GM21576 (cell line): ENCODE results near the gene ZDHHC18.
"Not testable (repeated sequence)": the region's sequence is repeated elsewhere in the genome, so short reads cannot be mapped to it uniquely, and the experiment has no call there.

Experiments used
- ATAC-seq: cut with Tn5 transposase; IDR thresholded peaks from one replicate; pipeline ENCODE4 v1.9.1; 2021; ENCODE audit warnings: mild to moderate bottlenecking, moderate library complexity; ENCODE audit not compliant: unreplicated experiment

Gene ZDHHC18

DNA sequence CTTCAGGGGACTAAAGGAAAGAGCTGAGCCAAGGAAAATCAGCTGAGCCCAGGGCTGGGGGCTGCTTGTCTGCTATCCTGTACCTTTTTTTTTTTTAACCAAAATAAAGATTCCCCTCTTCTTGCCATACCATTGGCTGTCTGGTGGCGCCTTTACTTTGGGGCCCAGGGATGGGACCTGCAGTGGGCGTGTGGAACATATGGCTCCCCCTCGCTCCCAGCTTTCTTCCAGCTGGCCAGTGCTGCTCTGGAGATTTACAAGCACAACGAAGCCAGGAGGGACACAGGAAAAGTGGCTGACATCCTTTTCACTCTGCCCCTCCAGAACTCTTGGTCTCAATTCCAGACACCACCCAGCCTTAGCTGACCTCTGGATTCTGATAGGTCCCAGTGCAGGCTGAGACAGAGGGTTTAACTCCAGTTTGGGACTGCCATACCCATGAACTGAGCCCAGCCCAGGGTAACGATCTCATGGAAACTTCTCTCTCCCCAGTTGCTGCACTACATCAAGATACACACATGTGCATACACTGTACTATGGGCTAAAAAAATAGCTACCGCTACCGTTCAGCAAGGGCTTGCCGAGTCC, 31.1 kb downstream of the ZDHHC18 start:
- ATAC-seq, result no peak

- ATAC-seq, result no peak
Measured at GRCh38 chr1:26858160-26858559, 31.7 kb downstream of the ZDHHC18 start.

DNA sequence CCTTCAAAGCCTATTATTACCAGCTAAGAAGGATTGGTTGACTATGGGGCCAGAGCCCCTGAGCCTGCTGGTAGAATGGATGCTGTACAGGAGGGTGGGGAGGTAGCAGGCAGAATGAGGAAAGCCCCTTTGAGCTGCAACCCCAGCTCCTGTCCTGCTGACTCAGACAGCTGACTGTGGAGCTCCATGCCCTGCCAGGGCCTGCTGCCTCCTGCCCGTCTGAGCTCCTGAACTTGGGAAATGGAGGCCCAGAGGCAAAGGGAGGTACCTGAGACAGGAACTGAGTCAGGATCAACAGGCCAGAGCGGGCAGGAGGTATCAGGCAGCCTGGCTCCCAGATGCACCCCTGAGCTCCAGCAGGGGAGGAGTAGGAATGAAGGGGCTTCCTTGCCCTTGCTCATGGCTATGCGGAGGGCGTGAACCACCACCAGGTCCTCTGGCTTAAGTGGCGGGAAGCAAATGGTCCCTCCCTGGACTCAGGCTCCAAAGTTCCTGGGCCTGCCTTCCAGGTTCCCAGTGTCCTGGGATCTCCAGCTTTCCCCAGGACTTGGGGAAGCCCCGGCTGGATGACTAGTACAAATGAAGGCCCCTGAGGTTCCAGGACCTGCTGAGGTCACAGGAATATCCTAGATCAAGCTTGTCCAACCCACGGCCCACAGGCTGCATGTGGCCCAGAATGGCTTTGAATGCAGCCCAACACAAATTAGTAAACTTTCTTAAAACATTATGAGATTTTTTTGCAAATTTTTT, 32.6 kb downstream of the ZDHHC18 start:
- ATAC-seq, result no peak

- ATAC-seq, result no peak
Measured at GRCh38 chr1:26861286-26861701, 34.8 kb downstream of the ZDHHC18 start.

- ATAC-seq, result no peak
Measured at GRCh38 chr1:26861889-26862378, 35.4 kb downstream of the ZDHHC18 start.

DNA sequence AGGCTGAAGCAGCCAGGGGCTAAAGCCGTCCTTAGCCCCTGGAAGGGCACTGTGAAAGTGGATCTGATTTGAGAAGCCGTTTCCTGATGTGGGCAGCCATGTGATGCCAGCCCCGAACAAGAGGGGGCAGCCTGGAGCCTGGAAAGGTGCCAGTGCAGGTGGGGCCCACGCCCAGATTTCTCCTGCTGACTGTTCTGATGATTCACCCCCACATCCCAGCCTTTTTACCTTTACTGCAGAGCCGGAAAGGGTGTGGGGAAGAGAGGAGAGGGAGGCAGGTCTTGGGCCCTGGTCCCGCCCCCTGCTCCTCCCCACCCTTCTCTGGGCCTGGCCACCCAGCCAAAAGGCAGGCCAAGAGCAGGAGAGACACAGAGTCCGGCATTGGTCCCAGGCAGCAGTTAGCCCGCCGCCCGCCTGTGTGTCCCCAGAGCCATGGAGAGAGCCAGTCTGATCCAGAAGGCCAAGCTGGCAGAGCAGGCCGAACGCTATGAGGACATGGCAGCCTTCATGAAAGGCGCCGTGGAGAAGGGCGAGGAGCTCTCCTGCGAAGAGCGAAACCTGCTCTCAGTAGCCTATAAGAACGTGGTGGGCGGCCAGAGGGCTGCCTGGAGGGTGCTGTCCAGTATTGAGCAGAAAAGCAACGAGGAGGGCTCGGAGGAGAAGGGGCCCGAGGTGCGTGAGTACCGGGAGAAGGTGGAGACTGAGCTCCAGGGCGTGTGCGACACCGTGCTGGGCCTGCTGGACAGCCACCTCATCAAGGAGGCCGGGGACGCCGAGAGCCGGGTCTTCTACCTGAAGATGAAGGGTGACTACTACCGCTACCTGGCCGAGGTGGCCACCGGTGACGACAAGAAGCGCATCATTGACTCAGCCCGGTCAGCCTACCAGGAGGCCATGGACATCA, 36.5 kb downstream of the ZDHHC18 start, which contains the start of gene SFN:
SFN (plus strand) TSS at position 369 of the 904 bp plus-strand sequence; CDS start at position 433, 64 bp downstream.
- ATAC-seq, result no peak

DNA sequence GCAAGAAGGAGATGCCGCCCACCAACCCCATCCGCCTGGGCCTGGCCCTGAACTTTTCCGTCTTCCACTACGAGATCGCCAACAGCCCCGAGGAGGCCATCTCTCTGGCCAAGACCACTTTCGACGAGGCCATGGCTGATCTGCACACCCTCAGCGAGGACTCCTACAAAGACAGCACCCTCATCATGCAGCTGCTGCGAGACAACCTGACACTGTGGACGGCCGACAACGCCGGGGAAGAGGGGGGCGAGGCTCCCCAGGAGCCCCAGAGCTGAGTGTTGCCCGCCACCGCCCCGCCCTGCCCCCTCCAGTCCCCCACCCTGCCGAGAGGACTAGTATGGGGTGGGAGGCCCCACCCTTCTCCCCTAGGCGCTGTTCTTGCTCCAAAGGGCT, 37.2 kb downstream of the ZDHHC18 start:
- no peak for ATAC-seq

- ATAC-seq, result peak; percentile 83
Measured at GRCh38 chr1:26864610-26865480, 38.4 kb downstream of the ZDHHC18 start.

DNA sequence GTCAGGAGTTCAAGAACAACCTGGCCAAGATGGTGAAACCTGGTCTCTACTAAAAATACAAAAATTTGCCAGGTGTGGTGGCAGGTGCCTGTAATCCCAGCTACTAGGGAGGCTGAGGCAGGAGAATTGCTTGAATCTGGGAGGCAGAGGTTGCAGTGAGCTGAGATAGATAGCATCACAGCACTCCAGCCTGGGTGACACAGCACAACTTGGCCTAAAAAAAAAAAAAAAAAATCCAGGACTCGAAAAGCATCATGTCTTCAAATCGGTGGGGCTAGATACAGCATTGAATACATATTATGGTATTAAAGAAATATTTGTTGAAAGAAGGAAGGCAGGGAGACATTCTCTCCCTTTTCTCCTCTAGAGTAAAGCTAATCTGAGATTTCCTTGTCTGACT, 46.6 kb downstream of the ZDHHC18 start:
- not testable (repeated sequence) for ATAC-seq

GRCh38 chr1:26874896-26875295, 48.4 kb downstream of the ZDHHC18 start:
- no peak for ATAC-seq

- ATAC-seq, result no peak
Measured at GRCh38 chr1:26877326-26877725, 50.8 kb downstream of the ZDHHC18 start.

- ATAC-seq, result no peak
Measured at GRCh38 chr1:26879793-26880192, 53.3 kb downstream of the ZDHHC18 start.

GRCh38 chr1:26881611-26882010, 55.1 kb downstream of the ZDHHC18 start:
- ATAC-seq, result not testable (repeated sequence)

GRCh38 chr1:26882696-26883463, 56.4 kb downstream of the ZDHHC18 start:
- no peak for ATAC-seq

- ATAC-seq, result no peak
Measured at GRCh38 chr1:26887125-26887524, 60.6 kb downstream of the ZDHHC18 start.

- no peak for ATAC-seq
Measured at GRCh38 chr1:26888231-26888630, 61.7 kb downstream of the ZDHHC18 start.

- peak; percentile 82 for ATAC-seq
Measured at GRCh38 chr1:26889551-26890466, 63.3 kb downstream of the ZDHHC18 start, which contains the start of gene GPN2. TSS of gene GPN2 (minus strand) at chr1:26890283. CDS start at chr1:26890096, 187 bp downstream.

- peak; percentile 20 for ATAC-seq
Measured at GRCh38 chr1:26890467-26890796, 63.9 kb downstream of the ZDHHC18 start.
